HG03175 (cell line): ENCODE data around the gene ZACN.
"Not testable (repeated sequence)": the region's sequence is repeated elsewhere in the genome, so short reads cannot be mapped to it uniquely, and the experiment has no call there.

Experiments
- ATAC-seq: cut with Tn5 transposase; IDR thresholded peaks from one replicate; pipeline ENCODE4 v1.9.1; 2021; ENCODE audit warnings: mild to moderate bottlenecking, moderate library complexity; ENCODE audit not compliant: unreplicated experiment

Gene ZACN

DNA sequence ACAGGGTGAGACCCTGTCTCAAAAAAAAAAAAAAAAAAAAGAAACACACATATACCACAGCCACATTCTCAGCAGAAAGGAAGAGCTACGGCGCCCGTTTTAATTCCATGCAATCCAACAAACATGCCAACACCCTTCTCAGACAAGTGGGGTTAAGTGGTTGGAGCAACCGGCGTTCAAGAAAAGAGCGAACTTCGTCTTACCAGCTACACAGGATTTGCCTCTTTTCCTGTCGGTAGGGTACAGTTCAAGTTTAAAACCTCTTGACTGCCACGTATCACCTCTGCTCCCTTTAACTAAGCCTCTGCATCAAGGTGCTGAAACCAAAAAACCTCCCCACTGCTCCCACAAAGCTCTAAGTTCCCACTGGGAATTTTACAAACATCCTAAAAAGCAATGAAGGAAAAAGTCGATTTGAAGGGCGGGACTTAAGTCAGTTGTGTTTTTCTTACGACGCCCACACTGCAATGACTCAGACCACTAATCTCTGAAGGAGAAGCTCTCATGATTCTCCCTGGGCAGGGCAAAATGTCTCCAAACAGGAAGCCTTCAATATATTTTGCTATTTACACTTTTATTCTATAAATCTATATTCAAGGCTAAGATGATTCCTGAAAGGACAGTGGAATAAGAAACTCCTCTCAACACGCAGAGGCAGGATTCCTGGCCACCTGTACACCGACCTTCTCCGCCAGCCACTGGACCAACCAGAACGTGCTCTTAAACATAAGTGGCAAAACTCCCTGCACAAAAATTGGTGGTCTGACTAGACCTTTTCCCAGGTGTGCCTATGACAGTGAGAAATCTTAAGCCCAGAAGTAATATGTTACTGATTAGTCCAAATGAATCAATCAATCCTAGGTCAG is 25.5 kb upstream of the ZACN start:
- no peak for ATAC-seq

DNA sequence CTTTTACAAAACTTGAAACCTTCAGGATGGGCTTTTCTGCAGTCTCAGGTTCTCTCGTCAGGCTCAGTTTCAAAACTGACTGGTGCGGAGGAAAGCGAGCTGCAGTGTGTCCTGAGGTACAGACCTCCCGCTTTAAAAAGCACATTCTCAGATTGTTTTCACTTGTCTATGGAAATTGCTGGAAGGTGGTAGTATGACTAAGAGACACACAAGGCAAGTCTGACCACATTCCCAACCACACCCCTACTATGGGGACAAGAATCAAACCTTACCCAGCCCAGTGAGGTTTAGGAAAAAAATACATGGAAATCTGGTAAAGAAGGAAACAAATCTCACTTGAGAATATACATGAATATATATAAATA is 24.9 kb upstream of the ZACN start:
- ATAC-seq = no peak

- ATAC-seq = no peak
Observed at GRCh38 chr17:76056882-76057281, 22.1 kb upstream of the ZACN start.

- not testable (repeated sequence) for ATAC-seq
Observed at GRCh38 chr17:76058264-76058663, 20.7 kb upstream of the ZACN start.

DNA sequence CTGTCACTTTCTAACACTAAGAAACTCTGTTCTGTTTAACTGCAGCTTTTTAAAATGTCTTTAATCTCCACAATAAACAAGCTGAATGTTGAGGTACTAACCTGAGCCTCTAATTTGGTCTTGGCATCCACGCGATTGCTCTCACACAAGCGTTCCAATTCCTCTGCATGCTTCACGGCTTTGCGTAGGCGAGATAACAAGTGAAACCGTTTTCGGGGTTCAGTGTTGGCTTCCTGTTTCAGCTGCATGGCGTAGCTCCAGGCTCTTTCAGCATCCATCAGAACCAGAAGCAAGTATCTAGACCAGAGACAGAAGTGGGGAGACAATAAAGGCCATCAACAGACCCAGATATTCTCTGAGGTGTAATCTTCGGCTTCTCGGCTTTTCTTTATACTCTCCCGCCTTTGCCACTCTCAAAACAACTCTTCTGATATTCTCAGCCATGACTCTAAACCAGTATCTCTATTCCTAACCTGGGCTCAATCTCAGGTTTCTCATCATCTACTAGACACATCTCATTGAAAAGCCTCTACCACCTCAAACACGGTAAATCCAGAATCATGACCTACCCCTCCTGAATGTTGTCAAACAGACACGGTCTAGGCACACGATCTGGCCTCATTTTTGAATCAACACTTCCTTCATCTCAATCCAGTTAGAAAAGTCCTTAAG is 15.0 kb upstream of the ZACN start:
- no peak for ATAC-seq

DNA sequence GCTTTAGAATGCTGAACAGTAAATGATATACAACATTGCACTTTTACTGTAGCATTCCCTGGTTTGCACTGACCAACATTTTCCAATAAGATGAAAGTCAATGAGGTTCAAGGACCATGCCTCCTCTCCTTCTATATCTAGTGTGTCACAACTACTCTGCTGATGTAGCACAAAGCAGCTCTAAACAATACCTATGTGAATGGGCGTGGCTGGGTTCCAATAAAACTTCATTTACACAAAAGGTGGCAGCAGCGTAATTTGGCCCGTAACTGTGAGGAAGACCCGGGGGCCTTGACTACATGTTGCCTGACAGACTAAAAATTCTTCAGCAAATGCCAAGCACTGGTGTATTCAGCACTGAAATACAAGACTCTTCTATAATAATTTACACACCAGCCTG is 13.2 kb upstream of the ZACN start:
- ATAC-seq = no peak

- ATAC-seq = no peak
Observed at GRCh38 chr17:76071531-76072147, 7.3 kb upstream of the ZACN start.

DNA sequence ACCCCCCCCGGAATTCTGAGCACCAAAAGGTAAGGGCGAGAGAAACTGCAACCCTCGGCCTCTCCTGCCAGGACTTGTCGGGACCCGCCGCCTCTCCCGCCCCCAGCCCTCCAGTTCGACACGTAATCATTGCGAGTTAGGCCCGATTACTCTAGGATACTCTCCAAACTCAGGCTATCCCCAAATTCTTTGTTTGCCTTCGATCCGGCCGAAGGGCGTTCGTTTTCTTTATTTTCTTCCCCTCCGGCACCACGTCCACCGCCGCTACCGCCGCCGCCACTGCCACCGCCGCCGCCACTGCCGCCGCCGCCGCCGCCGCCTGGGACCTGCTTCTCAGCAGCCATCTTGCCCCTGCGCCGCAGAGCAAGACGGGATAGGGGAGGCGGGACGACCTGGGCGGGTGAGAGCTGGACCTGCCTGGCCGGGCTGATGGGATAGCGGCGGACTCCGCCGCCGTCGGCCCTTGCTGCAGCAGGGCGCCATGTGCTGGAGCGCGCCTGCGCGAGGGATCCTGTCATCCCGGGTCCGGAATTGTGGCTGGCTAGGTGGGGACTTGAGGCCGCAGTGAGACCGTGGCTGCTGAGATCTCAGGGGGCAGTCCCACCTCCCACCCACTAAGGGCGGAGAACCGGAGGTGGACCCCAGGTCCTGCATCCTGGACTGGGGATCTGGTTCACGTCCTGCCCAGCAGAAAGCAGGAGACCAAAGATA is 6.7 kb upstream of the ZACN start, which contains the start of gene SRP68:
Gene SRP68 (minus strand): TSS at position 370 of the 711 bp plus-strand sequence. CDS start 26 bp downstream, at position 344.
- peak; percentile 80 for ATAC-seq

DNA sequence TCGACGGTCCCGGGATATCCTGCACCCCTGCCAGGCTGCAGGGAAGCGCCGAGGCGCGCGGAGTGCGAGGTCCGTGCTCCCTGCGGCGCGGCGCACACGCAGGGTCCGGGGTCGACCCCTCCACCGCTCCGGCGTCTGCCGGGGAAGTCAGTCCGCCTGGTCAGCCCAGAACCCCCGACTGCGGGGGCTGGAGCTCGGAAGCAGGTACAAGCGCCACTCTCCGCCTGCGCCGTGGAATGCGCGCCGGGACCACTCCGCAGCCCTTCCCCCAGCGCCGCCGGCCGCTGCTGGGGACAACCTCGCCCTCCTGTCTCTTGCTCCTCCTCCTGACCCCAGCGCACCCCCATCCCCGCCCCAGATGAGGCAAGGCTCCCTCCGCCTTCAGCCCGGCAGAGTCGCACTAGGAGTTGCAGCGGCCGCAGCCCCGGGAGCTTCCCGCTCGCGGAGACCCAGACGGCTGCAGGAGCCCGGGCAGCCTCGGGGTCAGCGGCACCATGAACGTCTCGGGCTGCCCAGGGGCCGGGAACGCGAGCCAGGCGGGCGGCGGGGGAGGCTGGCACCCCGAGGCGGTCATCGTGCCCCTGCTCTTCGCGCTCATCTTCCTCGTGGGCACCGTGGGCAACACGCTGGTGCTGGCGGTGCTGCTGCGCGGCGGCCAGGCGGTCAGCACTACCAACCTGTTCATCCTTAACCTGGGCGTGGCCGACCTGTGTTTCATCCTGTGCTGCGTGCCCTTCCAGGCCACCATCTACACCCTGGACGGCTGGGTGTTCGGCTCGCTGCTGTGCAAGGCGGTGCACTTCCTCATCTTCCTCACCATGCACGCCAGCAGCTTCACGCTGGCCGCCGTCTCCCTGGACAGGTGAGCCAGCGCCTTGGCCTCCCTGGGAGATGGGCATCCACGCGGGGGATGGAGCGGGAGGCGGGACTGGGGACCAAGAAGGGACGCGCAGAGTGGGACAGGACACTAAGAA is 4.3 kb upstream of the ZACN start, which contains the start of gene GALR2:
Gene GALR2 (plus strand): TSS at position 392 of the 974 bp plus-strand sequence. CDS start 103 bp downstream, at position 495.
- no peak for ATAC-seq

DNA sequence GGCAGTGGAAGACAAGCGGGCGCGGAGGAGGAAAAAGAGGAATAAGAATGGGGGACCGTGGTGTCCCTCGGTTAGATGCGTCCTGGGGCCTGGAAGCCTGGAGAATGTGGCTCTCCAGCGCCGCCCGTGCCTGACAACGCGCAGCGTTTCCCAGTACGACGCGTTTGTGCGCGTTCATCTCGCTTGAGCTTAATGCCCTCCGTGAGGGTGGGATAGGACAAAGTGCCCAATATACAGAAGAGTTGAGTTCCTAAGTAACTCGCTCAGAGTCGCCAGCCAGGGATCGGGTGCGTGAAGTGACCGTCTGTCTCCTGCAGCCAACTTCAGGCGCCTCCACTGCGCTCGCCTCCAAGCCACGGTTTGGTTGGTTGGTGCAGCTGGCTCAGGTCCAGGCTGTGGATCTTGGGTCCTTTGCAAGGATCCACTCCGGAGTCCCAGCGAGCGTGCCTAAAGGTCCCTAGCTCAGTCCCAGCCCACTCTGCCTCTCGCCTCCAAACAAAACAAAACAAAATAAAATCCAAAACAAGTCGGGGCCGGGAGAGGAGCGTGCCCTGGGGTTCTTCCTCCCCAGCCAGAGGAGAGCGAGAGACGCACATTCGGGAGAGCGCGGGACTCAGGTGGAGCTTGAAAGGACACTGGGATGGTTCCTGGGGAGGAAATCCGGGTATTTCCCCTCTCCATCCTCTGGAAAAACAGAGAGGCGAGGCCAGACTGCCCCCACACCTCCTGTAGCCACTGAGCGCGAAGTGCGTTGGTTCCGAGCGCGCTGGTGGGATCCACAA is 3.4 kb upstream of the ZACN start:
- no peak for ATAC-seq

DNA sequence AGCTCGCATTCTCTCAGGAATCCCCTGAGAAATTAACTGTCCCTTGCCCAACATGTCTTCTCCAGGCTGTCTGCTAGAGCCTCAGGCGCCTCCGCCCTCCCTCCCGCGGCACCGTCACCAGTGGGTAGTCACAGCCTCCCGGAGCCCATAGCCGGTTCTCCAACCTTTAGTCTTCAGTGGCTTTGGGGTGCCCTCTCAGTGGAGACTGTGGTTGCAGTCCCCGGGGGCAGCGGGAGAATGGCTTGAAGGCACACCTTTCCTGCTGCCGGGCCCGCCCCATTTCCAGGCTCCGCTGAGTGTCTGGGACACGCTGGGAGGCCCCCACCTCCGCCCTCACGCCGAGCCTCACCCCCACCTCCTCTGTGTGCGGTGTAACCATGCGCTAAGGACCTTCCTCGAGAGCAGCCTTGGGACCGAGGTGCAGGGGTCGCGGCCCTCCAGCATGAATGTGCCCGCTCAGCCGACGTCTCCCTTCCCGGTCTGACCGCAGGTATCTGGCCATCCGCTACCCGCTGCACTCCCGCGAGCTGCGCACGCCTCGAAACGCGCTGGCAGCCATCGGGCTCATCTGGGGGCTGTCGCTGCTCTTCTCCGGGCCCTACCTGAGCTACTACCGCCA is 2.7 kb upstream of the ZACN start:
- no peak for ATAC-seq

DNA sequence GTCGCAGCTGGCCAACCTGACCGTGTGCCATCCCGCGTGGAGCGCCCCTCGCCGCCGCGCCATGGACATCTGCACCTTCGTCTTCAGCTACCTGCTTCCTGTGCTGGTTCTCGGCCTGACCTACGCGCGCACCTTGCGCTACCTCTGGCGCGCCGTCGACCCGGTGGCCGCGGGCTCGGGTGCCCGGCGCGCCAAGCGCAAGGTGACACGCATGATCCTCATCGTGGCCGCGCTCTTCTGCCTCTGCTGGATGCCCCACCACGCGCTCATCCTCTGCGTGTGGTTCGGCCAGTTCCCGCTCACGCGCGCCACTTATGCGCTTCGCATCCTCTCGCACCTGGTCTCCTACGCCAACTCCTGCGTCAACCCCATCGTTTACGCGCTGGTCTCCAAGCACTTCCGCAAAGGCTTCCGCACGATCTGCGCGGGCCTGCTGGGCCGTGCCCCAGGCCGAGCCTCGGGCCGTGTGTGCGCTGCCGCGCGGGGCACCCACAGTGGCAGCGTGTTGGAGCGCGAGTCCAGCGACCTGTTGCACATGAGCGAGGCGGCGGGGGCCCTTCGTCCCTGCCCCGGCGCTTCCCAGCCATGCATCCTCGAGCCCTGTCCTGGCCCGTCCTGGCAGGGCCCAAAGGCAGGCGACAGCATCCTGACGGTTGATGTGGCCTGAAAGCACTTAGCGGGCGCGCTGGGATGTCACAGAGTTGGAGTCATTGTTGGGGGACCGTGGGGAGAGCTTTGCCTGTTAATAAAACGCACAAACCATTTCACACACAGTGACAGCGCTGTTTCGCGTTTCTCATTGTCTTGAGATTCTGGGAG is 2.0 kb upstream of the ZACN start:
- no peak for ATAC-seq

GRCh38 chr17:76077584-76078110 is 1.3 kb upstream of the ZACN start:
- ATAC-seq = no peak

DNA sequence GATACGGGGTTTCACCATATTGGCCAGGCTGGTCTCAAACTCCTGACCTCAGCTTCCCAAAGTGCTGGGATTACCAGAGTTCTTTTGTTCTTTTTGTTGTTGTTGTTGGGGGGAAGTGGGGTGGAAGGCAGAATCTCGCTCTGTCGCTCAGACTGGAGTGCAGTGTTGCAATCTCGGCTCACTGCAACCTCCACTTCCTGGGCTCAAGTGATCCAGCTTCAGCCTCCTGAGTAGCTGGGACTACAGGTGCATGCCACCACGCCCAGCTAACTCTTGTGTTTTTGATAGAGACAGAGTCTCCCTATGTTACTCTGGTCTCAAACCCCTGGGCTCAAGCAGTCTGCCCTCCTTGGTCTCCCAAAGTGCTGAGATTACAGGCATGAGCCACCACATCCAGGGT is 612 bp upstream of the ZACN start:
- ATAC-seq = not testable (repeated sequence)

DNA sequence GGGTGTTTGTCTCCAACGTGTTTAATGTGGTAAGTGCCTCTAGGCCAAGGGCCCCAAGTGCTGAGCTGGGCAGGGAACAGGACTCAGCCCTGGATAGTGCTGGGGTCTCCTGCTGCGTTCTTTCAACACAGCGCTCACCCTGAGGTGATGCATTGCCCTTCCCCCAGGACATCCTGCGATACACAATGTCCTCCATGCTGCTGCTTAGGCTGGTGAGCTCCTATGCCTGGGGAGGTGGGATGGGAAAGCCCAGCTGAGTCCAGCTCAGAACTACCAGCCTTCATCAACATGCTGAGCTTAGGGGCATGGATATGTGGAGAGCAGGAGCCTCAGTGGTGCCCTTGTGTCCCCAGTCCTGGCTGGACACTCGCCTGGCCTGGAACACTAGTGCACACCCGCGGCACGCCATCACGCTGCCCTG is 563 bp downstream of the ZACN start:
- ATAC-seq = no peak

DNA sequence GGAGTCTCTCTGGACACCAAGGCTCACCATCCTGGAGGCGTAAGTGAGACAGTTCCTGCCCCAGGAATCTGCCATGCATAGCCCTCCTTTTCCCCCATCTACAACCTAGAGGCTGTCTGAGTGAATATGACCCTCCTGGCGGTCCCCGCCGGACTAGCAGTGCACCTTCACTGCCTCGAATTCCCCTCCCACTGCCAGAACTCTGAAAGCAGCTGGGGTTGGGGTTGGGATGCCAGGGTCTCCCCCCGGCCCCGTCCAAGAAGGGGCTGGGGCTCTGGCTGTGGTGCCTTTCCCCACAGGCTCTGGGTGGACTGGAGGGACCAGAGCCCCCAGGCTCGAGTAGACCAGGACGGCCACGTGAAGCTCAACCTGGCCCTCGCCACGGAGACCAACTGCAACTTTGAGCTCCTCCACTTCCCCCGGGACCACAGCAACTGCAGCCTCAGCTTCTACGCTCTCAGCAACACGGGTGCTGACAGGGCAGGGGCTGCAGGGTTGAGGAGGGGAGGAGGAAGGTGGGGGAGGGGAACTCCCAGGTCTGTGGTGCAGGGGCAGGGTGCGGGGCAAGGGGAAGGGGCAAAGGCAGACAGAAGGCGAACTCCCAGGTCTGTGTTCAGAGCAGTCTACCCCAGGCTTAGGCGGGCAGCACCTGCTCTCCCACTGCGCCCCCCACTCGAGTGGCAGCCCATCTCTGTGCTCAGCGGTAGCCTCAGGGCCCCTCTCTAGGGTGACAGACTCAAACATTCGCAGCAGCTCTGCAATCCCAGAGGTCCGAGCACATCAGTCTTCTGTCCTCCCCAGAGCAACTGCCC is 1.2 kb downstream of the ZACN start:
- no peak for ATAC-seq
